SIG-M5 treated with dmso at 0.1 percent for 504 hours (cell line): ENCODE data around the gene TANC1.
"Not testable (repeated sequence)": the region's sequence is repeated elsewhere in the genome, so short reads cannot be mapped to it uniquely, and the experiment has no call there.

ENCODE experiments used
- DNase-seq: peaks from one replicate; lab custom pipeline; 2025; ENCODE audit not compliant: unreplicated experiment; lab: John Stamatoyannopoulos, UW

The TANC1 gene

DNA sequence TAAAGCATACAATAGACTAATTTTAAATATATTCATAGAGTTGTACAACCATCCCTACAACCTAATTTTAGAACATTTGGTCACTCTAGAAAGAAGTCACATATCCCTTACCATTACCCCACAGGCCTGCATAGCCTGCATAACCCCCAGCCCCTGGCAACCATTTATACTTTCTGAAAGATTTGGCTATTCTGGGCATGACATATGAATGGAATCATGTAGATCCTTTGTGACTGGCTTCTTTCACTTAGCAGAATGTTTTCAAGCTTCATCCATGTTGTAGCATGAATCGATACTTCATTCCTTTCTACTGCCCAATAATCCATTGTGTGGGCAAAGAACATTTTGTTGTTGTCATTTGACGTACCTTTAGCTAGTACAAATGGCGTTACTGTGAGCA lies 166.5 kb downstream of the TANC1 start:
- no peak for DNase-seq

DNA sequence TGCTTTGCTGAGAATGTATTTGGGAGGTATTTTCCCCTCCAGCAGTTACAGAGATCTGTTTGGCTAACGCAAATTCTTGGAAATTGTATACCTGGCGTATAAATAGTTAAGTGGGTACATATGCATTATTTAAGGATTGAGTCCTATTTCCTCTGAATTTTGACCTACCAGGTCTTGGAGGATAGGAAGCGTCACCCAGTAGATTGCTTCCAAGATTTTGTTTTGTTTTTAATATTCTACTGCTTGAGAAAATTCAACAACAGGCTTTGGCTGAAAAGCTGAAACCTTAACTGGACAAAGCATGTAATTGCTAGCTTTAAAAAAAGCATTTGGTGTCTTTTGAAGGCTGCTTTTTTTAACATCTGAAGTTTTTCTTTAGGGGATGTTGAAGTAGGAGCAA lies 168.0 kb downstream of the TANC1 start:
- DNase-seq, result no peak

DNA sequence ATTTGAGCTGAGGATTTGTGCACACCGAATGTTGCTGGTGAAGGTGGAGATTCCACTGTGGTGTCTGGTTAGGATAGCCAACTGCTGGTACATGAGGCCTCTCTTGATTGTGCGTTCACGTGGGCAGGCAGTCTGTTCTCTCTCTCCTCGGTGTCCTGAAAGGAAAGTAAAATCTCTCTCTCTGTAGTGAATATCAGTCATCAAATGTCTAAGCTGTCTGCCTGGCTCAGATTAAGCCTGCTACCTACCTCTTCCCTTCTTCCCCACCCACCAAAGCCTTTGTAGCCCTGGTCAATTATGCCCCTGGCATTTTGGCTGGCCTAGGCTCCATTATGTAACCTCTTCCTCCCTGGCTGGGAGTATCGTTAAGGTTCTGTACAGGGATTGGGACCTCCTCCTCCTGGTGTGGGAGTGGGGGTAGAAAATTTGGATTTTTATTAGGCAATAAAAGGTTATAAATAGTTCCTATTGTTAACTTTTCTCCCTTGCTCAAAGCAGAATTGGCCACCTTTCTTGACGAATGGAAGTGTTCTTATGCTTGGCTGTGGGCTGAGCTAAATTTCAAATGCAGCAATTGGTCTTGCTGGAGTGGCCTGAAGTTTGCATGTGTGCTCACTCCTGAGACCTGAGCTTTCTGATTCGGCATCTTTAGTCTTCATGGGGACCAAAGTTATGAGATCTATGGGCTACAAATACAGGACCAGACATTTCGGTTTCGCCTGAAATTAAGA lies 169.2 kb downstream of the TANC1 start:
- DNase-seq, result no peak

DNA sequence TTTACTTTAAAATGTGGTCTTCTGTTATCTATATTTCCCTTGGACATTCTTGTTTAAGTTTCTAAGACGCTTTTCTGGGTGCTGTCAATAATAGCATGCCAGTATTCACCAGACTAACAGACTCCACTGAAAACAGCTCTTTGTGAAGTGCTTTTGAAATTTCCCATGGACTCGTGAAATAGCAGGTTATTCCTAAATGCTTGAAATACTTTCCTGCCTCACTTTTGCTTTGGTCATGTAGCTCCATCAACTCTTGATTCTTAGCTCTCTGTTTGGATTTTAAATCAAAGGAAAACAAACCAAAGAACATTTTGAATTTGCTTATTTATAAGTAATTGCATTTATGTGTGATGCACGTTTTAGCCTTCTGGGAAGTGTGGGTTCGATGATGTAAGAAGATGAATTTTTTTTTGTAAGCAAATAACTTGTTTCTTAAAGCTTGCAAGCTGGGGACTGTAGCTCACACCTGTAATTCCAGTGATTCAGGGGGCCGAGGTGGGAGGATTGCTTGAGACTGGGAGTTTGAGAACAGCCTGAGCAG lies 170.3 kb downstream of the TANC1 start:
- no peak for DNase-seq

DNA sequence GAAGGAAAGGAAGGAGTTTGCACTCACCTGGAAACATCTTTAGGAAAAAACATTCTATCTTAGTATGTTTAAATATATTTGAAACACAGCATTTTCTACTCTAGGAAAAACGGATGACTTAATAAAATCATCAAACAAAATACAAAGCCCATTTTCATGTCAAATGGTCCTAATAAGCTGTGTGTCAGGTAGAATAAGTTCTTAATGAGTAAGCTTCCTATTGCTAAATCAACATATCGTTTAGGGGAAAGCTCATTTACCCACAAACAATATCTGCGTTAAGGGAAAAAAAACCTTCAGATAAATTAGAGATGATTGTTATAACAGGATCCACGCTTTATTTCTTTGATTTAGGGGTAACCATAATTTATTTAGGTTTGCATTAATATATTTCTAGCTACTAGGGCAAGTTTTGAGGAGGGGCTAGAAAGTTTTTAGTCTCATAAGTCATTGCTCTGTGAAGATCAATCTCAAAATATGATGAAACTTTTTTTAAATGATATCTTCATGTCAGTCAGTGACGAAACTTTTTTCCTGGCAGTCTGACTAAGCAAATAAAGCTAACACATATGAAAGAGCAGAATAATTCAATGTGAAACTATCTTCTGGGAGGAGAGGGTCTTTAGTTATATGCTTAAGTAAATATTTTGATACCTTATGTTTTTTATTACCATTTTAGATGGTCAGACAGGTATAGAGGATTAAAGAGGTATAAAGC lies 170.9 kb downstream of the TANC1 start:
- DNase-seq, result no peak

DNA sequence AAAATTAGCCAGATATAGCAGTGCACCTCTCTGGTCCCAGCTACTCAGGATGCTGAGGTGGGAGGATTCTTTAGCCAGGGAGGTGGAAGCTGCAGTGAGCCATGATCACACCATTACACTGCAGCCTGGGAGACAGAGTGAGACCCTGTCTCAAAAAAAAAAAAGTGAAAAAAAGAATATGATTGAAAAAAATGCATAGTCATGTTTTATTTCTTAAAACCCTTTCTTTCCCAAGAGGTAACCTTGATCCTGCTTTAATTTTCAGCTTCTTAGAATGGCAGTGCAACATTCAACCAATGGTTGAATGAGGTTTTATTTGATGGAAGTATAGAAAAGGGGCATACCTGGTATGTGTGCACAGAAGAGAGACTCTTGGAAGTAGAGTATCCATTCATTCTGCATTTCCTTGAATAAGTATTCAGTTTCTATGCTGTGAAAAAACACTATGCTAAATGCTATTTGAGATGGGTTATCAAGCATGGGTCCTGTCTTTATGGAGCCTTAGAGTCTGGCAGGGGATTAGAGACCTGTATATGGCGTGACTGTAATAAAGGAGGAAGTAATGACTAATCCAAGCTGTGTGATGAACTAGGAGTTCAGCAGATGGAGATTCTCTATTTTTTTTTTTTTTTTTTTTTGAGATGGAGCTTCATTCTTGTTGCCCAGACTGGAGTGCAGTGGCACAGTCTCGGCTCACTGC lies 171.8 kb downstream of the TANC1 start:
- peak; percentile 76 for DNase-seq

DNA sequence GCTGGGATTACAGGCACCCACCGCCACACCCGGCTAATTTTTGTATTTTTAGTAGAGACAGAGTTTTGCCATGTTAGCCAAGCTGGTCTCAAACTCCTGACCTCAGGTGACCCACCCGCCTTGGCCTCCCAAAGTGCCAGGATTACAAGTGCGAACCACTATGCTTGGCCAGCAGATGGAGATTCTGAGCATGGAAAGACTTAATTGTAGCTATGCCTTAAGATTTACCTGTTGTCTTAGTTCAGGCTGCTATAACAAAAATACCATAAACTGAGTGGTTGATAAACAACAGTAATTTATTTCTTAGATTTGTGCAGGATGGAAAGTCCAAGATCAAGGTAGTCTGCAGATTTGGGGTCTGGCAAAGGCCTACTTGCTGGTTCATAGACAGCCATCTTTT lies 172.4 kb downstream of the TANC1 start:
- not testable (repeated sequence) for DNase-seq

DNA sequence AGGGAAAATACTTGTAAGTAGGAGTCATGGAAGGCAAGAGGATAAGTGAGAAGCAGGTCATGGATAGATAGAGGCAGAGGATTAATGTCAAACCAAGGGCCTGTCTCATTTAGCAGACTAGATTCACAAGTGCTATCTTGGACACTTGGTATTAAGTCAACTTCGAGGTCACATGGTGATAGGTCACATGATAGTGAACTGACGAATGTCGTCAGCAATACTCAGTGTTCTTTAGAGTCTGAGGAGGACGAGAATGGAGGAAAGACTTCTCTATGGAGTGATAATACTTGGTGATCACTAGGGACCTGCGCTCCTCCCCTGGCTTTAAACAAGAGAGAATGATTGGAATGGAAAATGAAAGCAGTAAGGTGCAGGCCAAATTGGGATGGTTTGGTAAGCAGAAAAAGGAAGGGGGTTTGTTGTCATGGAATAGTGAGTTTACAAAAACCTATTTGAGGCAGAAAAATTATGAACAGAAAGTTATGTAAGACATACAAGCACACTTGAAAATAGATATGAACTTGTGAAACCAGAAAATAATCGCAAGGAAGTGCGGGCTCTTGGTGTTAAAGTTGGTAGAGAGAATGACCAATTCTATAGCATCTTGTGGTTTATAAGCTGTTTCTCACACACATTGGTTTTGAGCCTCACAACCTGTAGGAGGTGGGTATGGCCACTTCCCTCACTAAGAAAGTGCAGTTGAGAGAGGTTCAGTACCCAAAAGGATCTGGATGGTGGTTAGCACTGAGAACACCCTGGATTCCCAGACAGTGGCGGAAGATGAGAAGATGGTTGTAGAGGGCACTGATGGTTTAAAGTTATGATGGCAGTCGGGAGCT lies 176.6 kb downstream of the TANC1 start:
- no peak for DNase-seq

DNA sequence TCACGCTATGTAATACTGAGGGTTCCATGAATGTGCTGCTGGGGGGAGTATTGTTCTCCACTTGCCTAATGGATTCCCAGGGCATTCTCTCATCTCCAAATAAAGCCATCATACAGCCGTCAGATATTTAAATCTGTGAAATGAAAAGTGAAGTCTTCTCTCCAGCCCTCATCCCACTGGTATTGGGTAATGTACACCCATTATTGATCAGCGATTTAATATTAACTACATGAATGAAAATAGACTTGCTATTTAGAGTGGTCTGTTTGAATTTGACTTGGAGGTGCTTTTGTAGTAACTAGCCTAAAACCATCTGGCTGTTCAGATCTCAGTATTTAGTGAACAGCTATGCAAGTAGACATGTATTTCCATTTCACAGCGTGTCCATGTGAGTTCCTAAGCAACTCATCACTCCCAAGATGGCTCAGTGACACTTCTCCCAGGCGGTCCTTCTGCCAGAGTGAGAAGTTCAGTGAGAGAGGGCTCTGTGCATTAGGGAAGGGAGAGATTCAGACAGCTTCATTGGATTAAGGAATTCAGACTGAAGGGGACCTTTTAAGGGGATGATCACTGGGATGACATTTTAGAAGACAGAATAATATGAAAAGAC lies 177.4 kb downstream of the TANC1 start:
- DNase-seq, result no peak

DNA sequence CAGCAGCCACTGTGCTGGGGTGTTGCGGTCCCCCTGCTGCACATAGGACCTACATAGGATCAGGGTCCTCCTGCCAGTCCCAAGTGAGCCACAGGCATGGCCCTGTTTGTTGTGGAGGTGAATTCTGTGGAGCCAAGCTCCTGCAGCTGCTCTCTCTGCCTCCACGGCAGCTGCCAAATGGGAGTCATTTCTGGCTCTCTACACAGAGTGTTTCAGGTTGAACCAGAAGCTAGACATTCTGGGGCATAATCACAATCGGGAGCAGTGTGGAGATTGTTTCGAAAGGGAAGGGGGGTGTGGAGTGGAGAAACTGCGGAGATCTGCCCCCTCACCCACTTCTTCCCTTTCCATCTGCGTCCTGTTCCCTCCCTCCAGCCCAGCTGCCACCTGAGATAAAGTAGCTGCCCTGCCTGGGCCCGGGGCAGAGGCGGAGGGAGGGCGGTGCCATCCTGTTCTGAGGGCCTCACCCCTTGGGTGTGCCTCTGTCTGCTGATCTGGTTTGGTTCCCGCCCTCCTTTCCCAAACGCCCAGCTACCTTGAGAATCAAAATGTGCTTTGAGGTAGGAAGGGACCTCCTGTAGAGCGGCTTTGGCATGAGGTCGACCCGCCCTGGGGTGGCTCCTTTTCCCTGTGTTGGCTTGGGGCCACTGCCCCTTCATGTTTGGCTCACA lies 178.7 kb downstream of the TANC1 start:
- no peak for DNase-seq

DNA sequence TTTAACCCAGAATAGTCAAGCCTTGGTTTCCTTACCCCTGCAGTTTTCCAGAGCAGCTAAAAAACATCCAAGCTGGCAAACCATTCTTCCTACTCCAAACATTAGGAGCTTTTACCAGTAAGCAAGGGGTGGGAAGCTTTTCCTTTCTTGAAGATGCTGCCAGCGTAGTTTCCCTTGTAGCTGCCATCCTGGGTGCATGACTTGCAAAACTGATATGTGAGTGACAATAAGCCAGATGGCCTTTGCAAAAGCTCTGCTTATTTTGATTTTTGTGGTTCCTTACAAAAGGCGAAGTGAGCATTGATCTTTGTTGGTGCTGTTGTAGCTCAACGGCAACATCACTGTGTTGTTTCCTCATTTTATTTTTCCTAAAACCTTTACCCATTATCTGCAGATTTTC lies 179.2 kb downstream of the TANC1 start:
- no peak for DNase-seq

DNA sequence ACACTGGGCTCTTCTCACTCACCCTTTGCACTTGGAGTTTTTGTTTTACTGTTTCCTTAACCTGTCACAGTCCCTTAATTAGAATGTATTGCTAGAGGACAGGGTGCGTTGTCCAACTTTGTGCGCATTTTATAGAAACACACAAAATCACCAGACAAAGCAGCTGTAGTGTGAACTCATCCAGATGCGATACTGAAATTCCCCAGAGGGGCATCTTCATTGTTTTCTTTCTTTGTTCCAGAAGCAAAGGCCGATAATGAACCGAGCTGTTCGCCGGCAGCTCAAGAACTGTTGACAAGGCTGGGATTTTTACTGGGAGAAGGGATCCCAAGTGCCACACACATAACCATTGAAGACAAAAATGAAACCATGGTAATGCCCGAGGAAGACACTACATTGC lies 180.5 kb downstream of the TANC1 start:
- no peak for DNase-seq

DNA sequence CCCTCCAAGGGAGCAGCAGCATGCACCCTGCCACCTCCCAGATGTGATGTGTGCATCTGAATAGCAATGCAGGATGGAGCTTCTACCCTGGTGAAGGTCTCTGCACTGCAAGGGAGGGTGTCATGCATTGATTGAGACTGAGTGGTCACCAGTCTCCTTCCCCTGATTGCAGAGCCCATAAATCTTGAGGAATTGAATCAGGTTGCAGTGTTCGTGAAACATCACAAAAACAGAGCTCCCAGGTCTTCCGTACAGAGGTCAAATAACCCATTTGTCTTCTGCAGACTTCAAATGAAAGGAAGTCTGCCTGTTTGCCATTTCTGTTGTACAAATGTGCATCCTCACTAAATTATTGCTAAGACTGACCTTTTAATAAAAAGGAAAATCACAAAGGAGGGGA lies 181.3 kb downstream of the TANC1 start:
- no peak for DNase-seq

DNA sequence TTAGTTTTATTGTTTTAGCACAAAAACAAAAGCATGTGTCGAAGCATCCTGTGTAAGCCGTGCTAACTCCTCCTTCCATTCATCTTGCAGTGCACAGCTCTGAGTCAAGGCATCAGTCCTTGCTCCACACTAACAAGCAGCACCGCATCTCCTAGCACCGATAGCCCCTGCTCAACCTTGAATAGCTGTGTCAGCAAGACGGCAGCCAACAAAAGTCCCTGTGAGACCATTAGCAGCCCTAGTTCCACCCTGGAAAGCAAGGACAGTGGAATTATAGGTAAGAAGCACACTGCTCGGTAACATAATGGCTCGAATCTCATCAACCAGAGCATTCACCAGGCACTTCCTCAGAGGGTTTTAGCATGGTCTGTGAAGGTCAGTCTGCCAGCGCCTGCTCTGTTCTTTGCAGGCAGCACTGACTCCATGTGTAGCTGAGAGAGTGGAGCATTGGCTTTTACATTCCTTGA lies 181.9 kb downstream of the TANC1 start:
- DNase-seq, result no peak

DNA sequence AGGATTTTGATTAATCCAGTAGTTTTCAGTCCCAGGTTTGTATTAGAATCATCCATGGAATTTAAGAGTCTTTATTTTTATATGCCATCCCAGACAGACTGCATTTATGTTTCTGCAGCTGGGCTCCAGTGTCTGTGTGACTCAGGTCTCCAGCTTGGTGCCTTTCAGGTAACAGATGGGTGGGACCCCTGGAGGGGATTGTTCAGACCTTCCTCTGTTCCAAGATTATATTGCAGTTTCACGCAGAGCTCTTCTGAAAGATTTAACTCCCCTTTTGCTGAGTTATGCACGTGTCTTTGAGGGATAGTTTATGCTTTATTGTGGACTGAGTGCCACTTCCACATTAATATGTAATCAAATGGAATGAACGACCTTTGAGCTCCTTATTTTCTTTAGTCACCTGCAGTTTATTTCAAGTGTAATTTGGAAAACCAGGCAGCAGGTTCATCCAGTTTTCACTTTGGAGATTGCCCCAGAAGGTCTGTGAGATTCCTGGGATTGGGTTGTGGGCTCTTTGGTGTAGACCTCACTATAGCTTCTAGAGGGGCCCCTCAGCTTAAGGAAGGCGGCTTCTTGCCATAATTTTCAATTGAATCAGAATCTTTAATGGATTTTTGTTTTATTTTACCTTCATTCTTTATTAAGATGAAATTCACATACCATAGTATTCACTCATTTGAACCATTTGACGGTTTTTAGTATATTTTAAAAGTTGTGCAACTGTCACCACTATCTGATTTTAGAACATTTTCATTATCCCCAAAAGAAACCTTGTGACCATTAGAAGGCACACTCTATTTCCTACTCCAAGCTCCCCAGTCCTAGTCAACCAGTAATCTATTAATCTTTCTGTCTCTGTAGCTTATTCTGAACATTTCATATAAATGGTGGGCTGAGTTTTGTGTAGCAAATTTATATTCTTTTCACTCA lies 183.0 kb downstream of the TANC1 start:
- no peak for DNase-seq

DNA sequence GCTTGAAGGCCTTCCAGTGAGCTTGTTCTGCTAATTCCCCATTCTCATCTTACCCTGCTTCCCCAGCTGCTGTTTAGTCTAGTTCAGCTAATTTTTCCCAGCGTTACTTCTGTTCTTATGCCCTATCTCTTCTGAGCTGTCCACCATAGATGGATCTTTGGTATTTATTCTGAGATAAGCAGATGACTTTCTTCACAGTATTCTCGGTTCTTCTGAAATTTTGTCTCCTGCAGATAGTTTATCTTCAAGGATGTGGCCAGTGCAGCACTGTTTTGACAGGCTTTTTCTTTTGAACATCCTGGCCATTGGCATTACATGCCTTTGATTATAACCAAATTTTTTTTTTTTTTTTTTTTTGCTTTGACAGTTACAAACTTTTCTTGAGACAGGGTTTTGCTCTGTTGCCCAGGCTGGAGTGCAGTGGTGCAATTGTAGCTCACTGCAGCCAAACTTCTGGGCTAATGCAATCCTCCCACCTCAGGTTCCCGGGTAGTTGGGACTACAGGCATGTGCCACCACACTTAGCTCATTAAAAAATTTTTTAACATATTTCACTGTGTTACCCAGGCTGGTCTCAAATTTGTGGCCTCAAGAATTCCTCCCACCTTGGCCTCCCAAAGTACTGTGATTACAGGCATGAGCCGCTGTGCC lies 183.8 kb downstream of the TANC1 start:
- DNase-seq, result no peak

DNA sequence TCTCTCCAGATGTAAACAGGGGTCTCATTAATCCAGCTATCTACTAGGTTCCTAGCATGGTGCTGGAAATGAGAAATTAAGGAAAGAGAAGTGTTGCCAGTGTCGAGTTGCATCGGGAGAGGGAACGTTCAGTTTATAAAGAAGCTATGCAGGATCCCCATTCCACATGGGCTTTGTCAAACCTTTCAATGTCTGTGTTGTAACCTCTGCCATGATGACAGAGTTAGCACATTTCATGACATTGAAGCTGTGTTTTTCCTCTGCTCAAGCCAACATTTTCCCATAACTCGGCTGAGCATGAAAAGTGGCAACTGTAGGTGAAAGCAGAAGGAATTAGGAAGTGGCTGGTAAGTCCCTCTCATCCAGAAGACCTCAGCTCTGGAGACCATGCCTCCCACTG lies 184.6 kb downstream of the TANC1 start:
- DNase-seq, result no peak

DNA sequence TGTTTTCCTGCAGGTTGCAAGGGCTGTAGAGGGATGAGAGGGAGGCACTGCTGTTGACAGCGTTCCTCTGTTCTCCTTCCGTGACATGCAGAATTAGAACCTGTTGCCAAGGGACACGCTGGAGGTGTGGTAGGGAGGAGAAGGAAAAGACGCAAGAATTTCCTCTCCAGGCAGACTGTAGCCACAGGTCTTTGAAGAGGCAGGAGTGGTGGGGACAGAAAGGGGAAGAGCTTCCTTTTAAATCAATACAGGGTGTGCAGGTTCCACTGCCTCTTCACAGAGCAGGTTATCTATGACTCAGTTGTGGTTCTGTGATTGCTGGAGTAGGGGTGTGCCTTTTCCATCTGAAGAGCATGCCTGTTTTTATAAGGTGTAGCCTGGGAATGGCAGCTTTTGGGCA lies 185.0 kb downstream of the TANC1 start:
- DNase-seq, result no peak
